ENCODE measurements around the gene HRH2.

HRH2 gene

DNA sequence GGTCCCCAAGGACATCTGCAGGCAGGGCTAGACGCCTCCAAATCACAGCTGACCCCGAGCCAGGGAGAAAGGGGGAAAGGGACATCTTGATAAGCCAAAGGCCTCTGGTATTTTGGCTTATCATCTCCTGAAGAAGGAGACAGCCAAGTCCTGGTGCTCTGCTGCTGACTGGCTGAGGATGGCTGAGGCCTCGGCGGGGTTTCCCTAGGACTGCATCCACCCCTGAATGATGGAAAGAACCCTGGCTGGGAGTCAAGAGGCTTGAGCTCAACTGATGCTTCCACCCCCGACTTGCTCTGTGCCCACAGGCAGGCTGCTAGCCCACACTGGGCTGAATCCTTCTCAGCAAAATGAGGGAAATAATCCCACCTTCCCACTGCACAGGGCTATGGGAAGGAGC is 30.9 kb upstream of the HRH2 start:
- no peak overlapping the region for H3K4me3 ChIP-seq (ENCODE audit: low read depth, low read length)
- DNase-seq (ENCODE audit: low read depth), result no peak
- TF ChIP-seq, protein P1, sequence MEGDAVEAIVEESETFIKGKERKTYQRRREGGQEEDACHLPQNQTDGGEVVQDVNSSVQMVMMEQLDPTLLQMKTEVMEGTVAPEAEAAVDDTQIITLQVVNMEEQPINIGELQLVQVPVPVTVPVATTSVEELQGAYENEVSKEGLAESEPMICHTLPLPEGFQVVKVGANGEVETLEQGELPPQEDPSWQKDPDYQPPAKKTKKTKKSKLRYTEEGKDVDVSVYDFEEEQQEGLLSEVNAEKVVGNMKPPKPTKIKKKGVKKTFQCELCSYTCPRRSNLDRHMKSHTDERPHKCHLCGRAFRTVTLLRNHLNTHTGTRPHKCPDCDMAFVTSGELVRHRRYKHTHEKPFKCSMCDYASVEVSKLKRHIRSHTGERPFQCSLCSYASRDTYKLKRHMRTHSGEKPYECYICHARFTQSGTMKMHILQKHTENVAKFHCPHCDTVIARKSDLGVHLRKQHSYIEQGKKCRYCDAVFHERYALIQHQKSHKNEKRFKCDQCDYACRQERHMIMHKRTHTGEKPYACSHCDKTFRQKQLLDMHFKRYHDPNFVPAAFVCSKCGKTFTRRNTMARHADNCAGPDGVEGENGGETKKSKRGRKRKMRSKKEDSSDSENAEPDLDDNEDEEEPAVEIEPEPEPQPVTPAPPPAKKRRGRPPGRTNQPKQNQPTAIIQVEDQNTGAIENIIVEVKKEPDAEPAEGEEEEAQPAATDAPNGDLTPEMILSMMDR (IDR thresholded peaks at IDR 0.05; ENCODE audit: low read depth, low read length, missing control alignments), result no peak
- in situ Hi-C loops (cut with HindIII; ENCODE audit: low sequenced_read_pairs), result no loop called here

DNA sequence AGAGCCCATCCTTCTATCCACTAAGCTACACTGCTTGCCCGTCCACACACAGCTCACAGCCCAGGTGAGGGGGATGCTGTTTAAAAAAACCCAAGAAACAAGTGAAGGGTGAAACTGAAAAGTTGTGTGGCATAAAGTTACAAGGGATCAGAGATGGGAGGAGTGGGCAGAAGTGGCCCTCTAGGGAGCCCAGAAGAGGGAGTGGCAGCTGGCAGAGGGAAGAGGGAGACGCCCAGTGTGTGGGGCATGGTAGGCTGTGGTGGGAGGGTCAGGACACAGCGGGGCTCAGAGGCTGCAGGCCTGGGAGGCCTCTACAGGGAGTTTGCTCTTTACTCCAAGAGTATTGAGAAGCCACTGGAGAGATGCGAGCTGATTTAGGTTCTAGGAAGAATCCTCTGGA is 30.1 kb upstream of the HRH2 start:
- in situ Hi-C loops (cut with HindIII; ENCODE audit: low sequenced_read_pairs), result no loop called here
- DNase-seq (ENCODE audit: low read depth), result no peak
- TF ChIP-seq, protein P1 (IDR thresholded peaks at IDR 0.05; ENCODE audit: low read depth, low read length, missing control alignments), result no peak
- H3K4me3 ChIP-seq (ENCODE audit: low read depth, low read length), result no peak overlapping the region

DNA sequence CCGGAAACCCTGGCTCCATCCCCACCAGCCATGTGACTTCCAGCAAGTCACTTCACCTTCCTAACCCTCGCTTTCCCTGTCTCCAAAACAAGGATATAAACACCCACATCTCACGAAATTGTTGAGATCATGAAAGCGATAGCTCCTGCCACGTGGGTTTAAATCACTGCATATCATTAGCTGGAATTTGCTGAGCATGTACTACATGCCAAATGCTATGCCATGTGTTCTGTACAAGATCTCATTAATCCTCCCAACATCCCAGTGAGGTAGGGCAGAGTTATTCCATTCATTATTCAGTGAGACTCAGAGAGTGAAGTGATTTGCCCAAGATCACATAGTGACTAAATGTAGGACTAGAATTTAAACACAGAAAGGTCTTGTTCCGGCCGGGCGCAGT is 29.2 kb upstream of the HRH2 start:
- H3K4me3 ChIP-seq (ENCODE audit: low read depth, low read length), result no peak overlapping the region
- DNase-seq (ENCODE audit: low read depth), result no peak
- TF ChIP-seq, protein P1 (IDR thresholded peaks at IDR 0.05; ENCODE audit: low read depth, low read length, missing control alignments), result no peak
- in situ Hi-C loops (cut with HindIII; ENCODE audit: low sequenced_read_pairs), result no loop called here

DNA sequence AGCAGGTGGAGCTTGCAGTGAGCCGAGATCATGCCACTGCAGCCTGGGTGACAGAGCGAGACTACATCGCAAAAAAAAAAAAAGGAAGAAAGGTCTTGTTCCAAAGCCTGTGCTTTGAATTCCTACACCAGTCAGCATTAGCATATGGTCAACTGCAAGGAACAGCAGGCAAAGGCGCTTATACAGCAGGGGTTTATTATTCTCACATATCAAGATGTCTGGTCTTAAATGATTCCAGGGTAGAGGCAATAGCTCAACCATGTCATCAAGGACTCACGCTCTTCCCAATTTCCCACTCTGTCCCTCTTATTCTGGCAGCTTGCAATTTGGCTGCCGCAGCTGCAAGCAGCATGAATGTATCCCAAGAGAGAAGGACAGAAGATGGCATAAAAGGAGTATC is 28.6 kb upstream of the HRH2 start:
- DNase-seq (ENCODE audit: low read depth), result no peak
- no peak overlapping the region for H3K4me3 ChIP-seq (ENCODE audit: low read depth, low read length)
- in situ Hi-C loops (cut with HindIII; ENCODE audit: low sequenced_read_pairs), result no loop called here
- TF ChIP-seq, protein P1 (IDR thresholded peaks at IDR 0.05; ENCODE audit: low read depth, low read length, missing control alignments), result no peak

DNA sequence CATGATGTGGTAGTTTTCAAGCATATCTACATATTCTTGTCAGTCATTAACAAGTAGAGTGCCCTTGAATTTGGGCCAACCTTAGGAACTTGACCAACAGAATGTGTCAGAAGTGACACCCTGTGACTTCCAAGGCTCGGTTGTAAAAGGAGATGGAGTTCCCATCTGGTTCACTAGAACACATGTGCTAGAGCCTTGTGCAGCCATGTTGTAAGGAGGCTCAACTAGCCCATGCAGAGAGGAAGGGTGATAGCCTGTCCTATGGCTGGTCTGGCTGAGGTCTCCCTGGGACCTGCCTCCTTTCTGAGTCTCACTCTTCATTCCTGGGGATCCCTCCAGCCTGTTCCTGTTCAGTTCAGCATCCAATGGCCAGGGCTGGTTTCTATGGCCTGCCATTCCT is 28.1 kb upstream of the HRH2 start:
- no peak for DNase-seq (ENCODE audit: low read depth)
- H3K4me3 ChIP-seq (ENCODE audit: low read depth, low read length), result no peak overlapping the region
- TF ChIP-seq, protein P1 (IDR thresholded peaks at IDR 0.05; ENCODE audit: low read depth, low read length, missing control alignments), result no peak
- in situ Hi-C loops (cut with HindIII; ENCODE audit: low sequenced_read_pairs), result no loop called here

DNA sequence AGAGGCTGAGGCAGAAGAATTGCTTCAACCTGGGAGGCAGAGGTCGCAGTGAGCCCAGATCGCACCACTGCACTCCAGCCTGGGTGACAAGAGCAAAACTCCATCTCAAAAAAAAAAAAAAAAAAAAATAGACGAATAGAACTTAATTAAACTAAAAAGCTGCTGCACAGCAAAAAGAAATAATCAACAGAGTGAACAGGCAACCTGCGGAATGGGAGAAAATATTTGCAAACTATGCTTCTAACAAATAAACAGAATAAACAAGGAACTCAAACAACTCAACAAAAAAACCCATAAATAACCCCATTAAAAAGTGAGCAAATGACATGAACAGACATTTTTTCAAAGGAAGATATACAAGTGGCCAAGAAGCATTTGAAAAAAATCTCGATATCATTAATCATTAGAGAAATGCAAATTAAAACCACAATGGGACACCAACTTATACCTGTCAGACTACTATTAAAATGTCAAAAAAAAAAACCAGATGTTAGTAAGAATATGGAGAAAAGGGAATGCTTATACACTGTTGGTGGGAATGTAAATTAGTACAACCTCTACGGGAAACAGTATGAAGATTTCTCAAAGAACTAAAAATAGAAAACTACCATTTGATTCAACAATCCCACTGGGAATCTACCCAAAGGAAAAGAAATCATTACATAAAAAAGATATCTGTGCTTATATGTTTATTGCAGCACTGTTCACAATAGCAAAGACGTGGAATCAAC is 21.9 kb upstream of the HRH2 start:
- TF ChIP-seq, protein P1 (IDR thresholded peaks at IDR 0.05; ENCODE audit: low read depth, low read length, missing control alignments), result no peak
- no peak for DNase-seq (ENCODE audit: low read depth)
- H3K4me3 ChIP-seq (ENCODE audit: low read depth, low read length), result no peak overlapping the region
- in situ Hi-C loops (cut with HindIII; ENCODE audit: low sequenced_read_pairs), result no loop called here
